Measurements from ENCODE around the gene RHOT2.
A peak's percentile ranks its signal among the peaks of the same experiment; 100 is the strongest.

Gene RHOT2

DNA sequence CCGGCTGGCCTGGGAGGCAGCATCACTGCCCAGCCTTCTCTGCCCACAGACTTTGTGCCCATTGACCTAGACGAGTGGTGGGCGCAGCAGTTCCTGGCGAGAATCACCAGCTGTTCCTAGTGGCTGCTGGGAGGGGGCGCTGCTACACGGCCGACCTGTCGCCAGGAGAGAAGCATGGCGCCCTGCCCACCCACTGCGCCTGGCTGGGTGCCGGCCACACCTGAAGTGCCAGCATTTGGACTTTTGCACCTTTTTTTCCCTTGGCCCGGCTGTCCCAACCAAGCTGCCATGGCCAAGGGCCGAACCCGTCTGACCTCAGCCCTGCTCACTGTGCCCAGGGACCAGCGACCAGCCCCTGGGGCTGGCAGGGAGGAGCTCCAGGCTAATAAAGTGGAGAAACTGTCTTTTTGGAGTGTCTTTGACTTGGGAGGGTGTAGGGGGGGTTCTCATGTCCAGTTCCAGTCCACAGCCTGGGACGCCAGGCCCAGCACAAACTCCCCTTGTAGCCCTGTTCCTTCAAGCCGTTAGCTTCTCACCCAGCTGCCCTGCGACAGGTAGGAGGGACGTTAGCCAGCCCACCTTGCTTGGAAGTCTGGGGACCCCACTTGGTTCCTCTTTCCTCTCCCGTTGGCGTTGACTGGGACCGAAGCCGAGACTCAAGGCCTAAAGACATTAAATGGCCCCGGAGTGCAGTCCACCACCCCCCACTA is 19.7 kb upstream of the RHOT2 start:
- DNase-seq: peak; percentile 33

DNA sequence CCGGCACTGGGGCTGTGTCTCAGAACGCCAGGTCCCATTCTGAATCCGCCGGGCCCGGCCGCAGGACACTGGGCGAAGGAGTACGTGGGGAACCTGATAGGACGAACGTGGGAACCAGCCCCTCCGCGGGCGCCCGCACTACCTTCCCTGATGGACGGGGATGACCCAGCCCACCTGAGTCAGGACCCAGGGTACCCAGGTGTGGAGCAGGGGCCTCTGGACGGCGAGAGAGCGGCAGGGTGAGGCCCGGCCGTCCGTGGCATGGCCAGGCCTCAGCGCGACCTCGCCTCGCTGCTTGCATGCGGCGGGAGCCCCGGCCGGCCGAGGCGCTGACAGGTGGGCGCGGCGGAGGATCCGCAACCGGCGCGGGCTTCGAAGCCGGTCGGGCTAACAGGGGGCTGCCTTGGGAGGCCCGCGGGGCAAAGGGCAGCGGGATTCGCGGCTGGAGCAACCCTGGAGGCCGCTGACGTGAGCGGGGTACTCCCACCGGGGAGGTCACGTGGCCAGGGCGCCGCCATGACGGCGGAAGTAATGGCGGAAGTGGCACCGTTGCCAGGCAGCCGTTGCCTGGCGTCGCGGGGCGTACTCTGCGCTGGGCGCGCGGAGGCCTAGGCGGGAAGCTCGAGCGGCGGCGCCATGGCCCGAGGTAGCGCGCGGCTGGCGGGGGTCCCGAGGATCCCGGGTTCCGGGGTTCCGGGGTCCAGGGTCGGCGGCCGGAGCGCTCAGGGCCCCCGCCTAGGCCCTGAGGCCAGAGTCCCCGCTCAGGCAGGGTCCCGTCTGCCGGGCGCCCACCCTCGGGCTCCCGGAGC is 18.9 kb upstream of the RHOT2 start, which contains the start of gene WDR90:
TSS of gene WDR90 (plus strand) at position 585 of the 809 bp plus-strand sequence. CDS start at position 637, 52 bp downstream.
- DNase-seq: peak; percentile 93

DNA sequence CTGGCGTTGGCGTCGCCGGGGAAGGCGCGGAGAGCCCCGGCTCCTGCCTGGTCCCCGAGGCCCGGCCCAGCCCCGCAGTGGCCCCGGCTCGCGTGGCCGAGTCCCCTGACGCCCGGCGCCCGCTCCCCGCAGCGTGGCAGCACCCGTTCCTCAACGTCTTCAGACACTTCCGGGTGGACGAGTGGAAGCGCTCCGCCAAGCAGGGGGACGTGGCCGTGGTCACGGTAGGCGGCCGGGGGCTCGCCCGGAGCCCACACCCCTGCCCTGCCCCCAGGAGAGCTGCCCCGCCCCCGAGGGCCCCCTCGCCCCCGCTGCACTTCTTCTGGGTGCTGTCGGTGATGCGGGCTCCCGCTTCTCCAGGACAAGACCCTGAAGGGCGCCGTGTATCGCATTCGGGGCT is 18.3 kb upstream of the RHOT2 start:
- no peak for DNase-seq

DNA sequence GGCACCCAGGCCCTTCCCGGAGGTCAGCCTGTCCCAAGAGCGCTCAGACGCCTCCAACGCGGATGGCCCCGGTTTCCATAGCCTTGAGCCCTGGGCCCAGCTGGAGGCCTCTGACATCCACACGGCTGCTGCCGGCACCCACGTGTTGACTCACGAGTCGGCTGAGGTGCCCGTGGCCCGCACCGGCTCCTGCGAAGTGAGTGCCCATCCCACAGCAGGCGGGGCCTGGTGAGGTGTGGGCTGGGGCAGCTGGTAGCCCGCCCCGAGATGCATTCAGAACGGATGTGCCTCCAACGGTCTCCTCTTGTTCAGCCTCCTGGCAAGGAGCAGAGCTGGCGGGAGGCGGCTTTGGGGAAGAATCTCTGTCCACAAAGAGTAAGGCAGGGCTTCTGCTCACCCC is 16.1 kb upstream of the RHOT2 start:
- no peak for DNase-seq

DNA sequence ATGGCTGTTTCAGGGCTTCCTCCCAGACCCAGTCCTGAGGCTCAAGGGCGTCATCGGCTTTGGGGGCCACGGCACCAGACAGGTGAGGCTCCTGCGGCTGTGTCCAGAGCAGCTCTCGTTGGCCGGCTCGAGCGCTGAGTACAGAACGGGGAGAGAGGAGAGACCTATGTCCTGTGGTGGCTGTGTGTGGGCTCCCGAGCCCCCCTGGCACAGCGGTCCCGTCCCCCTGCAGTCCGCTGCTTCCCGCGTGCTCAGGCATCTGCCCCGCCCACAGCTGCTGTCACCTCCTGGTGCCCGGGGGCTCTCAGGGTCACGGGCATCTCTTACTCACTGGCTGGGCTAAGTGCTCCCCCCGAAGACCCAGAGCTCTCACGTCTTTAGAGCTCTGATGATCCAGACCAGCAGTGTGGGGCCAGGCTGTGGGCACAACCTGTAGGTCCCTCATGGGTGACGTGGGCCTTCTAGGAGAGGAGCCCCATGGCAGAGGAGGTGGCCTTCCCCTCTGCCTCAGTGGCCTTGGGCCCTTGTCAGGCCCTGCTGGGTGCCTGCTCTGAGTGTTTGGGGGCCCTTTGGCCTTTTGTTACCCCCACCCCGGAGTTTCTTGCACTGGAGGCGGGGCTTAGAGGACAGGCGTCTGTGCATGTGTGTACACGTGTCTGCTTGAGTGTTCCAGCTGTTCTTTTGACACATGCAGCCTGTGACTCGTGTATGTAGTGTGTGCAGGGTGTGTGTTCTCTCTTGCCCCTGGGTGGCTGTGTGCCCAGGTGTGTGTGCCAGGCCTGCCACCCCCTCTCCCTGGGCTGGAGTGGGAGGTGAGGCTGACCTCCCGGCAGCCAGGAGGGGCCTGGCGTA is 15.3 kb upstream of the RHOT2 start:
- no peak for DNase-seq

DNA sequence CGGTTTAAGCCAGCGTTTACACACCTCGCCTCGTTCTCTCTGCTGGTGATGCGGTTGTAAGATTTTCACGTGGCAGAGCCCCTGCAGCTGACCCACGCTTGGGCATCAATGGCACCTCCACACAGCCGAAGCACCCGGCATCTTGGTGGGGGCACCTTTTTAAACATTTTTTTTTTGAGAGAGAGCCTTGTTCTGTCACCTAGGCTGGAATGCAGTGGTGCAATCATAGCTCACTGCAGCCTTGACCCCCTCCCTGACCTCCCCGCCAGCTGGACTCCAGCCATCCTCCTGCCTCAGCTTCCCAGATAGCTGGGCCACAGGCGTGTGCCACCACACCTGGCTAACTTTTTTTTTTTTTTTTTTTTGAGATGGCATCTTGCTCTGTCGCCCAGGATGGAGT is 13.9 kb upstream of the RHOT2 start:
- DNase-seq: no peak

DNA sequence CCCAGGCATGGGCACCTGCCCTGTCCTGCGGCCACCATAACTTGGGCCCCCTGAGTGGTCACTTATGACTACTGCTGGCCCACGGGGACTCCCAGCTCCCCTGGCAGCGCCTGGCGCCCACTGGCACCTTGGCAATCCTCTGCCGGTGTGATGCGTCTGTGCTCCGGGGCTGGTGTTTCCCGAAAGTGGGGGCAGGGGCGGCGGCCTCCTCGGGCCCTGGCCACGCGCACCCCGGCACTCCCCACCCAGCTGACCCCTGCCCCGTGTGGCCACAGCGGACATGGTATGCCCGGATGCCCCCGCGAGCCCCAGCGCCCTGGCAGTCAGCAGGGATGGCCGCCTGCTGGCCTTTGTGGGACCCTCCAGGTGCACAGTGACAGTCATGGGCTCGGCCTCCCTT is 10.4 kb upstream of the RHOT2 start:
- DNase-seq: no peak

GRCh38 chr16:658679-659571 is 9.0 kb upstream of the RHOT2 start:
- no peak for DNase-seq

GRCh38 chr16:659618-660017 is 8.3 kb upstream of the RHOT2 start:
- no peak for DNase-seq

GRCh38 chr16:660132-660458 is 7.8 kb upstream of the RHOT2 start:
- DNase-seq: no peak

- DNase-seq: no peak
Measured at GRCh38 chr16:660459-661183, 7.3 kb upstream of the RHOT2 start.

- DNase-seq: no peak
Measured at GRCh38 chr16:661184-661821, 6.6 kb upstream of the RHOT2 start.

- no peak for DNase-seq
Measured at GRCh38 chr16:662095-662494, 5.8 kb upstream of the RHOT2 start.

GRCh38 chr16:662597-662996 is 5.3 kb upstream of the RHOT2 start:
- no peak for DNase-seq

DNA sequence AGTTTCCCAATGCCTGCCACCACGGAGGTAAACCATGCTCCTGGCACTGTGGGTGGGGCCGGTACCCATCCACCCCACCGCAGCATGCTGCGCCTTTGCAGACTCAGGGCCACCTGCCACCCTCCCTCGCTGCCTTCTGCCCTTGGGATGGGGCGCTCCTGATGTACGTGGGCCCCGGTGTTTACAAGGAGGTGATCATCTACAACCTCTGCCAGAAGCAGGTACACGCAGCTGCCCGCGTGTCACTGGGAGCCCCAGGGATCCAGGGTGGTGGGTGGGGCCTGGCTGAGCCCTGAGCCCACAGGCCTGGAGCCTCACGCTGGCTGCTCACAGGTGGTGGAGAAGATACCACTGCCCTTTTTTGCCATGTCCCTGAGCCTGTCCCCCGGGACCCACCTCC is 1.4 kb upstream of the RHOT2 start:
- no peak for DNase-seq

GRCh38 chr16:667113-667779 is 686 bp upstream of the RHOT2 start:
- DNase-seq: no peak

DNA sequence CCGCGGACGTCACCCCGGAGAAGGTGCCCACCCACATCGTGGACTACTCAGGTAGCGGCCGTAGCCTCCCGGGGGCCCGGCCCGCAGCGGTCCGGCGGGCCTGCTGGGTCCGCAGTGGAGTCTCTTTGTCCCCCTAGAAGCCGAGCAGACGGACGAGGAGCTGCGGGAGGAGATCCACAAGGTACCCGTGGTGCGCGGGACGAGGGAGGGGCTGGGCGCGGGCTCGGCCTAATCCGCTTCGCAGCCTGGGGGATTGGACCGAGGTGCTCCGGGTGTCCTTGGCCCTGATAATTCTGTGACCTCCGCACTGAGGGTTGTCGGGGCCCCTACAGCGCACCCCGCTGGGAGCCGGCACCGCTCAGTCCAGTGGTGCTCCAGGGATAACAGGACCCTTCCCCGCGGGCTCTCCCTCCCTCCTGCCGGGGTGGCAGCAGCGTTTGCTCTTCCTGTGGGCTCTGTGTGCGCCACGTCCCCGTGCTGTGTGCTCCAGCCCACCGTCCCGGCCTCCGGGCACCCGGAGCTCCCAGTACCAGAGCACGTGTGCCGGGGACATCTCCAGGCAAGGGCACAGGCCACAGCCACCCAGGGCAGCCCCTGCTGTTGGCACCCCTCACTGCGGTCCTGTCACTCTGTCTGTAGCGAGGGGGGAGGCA is 713 bp downstream of the RHOT2 start:
- DNase-seq: no peak

DNA sequence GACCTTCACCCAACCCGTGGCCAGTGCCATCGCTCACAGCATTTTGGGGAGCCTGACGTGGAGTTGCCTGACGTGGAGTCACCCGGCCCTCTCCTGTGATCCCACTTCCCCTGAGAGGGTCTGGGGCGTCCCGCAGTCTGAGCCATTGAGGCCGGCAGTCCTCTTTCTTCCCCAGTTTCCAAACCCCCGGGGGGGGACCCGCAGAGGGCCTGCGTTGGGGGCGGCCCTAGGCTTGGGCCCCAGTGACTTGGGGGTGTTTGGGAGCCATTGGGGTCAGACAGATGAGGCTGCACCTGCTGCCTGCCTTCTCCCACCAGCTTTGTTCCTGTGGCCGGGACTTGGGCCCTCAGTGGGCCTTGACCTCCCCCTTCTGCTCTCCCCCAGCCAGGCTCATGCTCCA is 1.7 kb downstream of the RHOT2 start:
- DNase-seq: no peak

- DNase-seq: no peak
Measured at GRCh38 chr16:670485-671352, 2.8 kb downstream of the RHOT2 start.

Data from NCI-H2171 (cell line).